Mammary epithelial cell (primary cell): Measurements from ENCODE around the gene CFH.

Source experiments
- EZH2 ChIP-seq: IDR thresholded peaks from 2 replicates; pipeline ENCODE4 v1.6.1; 2012; ENCODE audit warnings: low read length, inconsistent platforms, borderline replicate concordance
- TF ChIP-seq, protein P1 (sequence below), 2 donors: IDR thresholded peaks in 1 of 2; conservative IDR thresholded peaks in 1 of 2; 2 replicates each; pipeline ENCODE4 v1.5.1; 2011 to 2012; ENCODE audit warnings: inconsistent platforms in 2 of 2, low read length in 2 of 2, mild to moderate bottlenecking in 2 of 2, control low read depth in 1 of 2, low read depth in 1 of 2; ENCODE audit not compliant: insufficient read depth in 1 of 2; ENCODE audit errors: extremely low read depth in 1 of 2

DNA sequence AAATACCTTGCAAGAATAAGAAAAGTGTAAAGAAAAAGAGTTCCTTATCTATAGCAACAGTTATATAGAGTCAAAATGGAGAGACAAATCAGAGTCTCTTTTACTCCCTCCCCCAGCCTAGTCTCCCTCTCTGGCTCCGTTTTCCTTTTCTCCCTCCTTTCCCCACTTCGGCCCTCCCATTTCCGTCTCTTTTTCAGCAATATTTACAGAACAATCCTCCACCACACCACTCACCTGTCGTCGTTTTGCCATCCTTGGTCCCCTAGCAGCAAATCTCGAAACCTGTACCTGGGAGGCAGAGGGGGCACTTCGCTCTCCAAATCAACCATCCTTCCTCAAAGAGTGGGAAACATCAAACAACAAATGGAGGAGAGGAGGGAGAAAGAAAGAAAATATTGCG, 43.9 kb upstream of the CFH start:
- TF ChIP-seq, protein P1, sequence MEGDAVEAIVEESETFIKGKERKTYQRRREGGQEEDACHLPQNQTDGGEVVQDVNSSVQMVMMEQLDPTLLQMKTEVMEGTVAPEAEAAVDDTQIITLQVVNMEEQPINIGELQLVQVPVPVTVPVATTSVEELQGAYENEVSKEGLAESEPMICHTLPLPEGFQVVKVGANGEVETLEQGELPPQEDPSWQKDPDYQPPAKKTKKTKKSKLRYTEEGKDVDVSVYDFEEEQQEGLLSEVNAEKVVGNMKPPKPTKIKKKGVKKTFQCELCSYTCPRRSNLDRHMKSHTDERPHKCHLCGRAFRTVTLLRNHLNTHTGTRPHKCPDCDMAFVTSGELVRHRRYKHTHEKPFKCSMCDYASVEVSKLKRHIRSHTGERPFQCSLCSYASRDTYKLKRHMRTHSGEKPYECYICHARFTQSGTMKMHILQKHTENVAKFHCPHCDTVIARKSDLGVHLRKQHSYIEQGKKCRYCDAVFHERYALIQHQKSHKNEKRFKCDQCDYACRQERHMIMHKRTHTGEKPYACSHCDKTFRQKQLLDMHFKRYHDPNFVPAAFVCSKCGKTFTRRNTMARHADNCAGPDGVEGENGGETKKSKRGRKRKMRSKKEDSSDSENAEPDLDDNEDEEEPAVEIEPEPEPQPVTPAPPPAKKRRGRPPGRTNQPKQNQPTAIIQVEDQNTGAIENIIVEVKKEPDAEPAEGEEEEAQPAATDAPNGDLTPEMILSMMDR (conservative IDR thresholded peaks at IDR 0.05 in 1 of 2, IDR thresholded peaks at IDR 0.05 in 1 of 2; ENCODE audit: extremely low read depth in 1 of 2, insufficient read depth in 1 of 2, low read depth in 1 of 2, low read length in 2 of 2): no peak
- no peak for TF ChIP-seq EZH2
